HG03060 (cell line): Measurements from ENCODE around the gene ARHGEF28.

Source experiments
- ATAC-seq: cut with Tn5 transposase; IDR thresholded peaks from one replicate; pipeline ENCODE4 v1.9.1; 2021; ENCODE audit warnings: low read depth, moderate number of reproducible peaks; ENCODE audit not compliant: unreplicated experiment

The ARHGEF28 gene

DNA sequence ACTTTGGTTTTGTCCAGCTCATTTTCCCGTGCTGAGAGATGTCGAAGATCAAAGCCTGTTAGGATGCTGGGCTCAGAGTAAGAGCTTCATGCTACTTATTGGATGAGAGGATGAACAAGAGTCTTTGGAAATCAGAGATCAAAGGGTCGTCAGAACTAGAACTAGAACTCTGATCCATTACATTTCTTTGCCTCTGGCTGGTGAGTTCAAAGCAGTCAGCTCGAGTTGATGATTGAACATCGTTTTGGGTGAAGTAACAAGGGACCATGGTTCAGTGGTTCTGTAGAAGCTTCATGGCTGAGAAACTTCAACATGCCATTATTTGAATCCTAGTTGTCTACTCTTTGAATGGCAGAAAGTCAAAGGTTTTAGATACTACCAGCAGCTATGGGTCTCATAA, 320.3 kb downstream of the ARHGEF28 start:
- no peak for ATAC-seq

DNA sequence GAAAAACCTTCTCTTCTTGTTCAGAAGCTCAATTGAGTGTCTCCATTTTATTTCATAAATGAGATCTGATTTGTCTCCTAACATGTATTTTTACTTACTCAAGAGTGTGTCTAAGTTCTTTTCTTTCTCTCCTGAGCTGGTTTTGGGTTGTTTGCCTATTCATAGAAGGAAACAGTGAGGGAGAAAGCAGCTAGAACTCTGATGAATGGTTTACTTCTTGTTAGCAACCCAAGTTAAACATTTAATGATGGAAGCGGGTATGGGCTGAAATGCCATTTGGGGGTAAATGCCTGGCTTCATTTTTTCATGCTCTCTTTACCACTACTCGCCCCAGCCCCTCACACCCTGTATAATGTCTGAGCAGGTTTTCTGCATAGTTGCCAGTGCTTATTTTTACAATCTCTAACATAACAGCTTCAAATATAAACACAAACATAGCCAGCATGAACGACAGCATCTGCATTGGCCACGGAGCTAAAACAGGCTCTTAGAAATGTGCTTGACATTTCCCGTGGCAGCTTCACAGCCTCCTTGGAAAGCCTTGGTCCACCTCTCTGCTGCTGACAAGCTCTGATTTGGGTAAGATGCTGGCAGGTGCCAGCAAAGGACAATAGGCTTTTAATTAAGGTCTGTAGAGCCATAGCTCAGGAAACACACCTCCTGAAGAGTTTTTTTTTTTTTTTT, 321.1 kb downstream of the ARHGEF28 start:
- no peak for ATAC-seq

- no peak for ATAC-seq
These were observed 322.1 kb downstream of the ARHGEF28 start for GRCh38 chr5:73947906-73948640.

DNA sequence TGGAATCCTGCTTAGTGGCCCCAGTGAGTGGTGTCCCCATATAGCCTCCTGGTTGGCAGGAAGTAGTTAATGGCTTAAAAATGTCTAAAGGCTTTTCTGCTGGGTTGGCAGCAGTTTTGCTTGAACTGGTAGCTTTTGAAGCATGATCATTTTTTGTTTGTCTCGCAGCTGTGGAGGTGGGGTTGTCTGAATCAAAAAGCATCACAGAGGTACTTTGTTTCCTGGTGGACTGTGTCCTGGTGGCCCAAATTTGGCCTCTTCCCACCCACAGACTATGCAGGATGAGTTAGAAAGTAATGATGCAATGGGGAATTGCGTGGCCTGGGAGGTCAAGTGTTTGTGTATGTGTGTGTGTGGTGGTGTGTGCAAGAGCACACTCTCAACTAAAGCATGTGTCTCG, 322.7 kb downstream of the ARHGEF28 start:
- ATAC-seq = no peak

DNA sequence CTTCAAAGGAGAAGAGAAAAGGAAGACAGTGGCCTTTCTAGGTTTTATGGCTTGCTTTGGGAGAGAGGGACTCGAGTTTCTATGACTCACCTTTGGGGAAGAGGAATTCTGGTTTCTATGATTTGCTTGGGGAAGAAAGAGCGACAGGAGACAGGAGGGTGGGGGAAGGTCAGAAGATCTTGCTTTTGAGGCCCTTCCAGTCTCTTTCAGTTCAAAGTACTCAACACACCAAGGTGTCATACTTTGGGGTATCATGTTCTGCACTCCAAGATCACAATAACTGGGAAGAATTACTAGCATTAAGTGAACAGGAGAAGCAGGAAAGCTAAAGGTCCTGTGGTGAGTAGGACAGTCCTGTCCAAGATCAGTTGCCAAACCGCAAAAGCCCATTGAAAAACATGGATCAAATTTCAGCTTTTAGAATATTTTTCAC, 324.5 kb downstream of the ARHGEF28 start:
- no peak for ATAC-seq

DNA sequence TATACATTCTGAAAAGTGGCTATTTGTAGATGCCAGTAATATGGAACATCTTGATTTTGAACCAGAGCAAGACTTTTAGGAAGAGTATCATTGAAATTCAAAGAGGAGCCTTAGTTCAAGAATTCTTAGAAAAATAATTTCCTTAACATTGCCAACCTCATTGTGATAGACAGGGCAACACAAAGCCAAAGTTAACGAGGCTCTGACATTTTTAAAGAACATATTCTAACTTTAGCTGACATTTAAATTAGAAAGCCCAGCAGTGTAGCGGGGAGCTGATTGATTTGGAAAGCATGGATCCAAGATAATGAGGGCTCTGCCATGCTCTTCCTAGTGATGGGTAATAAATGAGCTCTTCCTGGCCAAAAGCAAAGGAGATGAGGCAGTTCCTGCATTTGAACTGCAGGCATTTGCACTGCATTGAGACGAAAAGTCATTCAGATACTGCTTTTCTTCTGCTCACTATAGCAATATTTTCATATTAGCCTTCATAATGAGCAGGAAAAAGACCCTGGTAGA, 325.0 kb downstream of the ARHGEF28 start:
- no peak for ATAC-seq

- ATAC-seq = no peak
These were observed 326.9 kb downstream of the ARHGEF28 start for GRCh38 chr5:73952872-73953271.

DNA sequence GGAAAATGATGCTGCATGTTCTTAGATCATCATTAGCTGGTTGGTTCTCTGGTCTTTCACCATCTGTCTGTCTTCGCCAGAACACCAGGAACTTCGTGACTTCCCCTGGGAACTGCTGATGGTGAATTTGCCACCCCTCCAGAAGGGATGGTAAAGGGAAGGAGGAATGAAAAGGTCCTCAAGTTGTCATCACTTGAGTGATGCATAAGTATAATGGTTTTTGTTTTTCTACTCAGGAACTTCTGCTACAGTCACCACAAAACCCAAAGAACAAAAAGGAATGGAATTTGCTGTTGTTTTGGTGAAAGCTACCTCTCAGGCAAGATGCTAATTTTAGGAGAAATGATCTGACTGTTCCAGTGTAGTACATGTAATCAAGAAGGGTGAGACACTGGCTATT, 328.4 kb downstream of the ARHGEF28 start:
- no peak for ATAC-seq

DNA sequence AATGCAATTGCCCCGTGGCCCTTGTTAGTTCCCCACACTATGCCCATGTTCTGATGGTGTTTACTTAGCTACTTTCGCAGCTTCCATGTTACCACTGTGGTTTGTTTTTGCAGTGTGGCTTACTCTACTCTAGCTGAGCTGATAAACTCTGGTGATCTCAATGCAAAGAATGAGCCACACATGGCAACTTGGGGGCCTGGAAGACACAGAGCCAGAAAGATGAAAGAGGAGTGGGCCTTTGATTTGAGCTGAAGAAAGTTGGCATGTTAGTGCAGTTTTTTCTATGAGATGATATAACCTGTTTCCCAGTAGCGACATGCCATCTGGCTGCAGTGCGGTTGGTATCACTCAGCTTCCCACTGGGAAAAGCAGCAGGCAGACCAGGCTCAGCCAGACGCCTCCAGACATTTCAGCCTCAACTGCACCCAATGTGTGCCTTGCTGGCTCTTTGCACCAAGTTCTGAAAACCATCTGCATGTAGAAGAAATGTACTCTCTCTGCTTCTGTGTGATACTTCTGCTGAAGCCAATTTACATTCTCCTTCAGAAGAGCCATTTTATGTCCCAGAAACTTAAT, 329.4 kb downstream of the ARHGEF28 start:
- no peak for ATAC-seq

DNA sequence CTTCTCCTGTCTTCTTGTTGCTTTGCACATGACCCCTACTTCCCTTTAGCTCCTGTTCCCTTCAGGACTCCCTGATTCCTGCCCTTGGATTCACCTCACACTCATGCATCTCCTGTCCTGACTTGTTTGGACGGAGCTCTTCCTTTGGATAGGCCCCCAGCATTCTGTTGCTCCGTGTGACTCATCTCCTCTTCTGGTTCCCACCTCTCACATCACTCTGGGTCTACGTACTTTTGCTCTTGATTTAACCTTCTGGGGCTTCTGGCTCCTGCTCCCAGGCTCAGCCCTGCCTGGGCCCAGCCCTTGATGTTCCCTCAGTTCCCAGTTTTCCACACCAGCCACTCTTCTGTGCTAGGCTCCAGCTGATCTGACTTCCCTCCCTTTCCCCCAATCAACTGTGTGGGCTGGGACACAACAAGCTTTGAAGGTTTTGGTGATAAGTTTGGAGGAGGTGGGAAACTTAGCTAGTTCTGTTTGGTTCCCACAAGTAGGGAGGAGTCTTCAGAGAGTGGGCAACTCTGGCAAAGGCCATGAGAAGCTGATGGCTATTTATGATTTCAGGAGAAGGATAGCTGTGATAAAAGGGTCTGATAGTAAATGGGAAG, 331.5 kb downstream of the ARHGEF28 start:
- ATAC-seq = no peak

GRCh38 chr5:73958037-73958436, 332.0 kb downstream of the ARHGEF28 start:
- ATAC-seq = no peak

DNA sequence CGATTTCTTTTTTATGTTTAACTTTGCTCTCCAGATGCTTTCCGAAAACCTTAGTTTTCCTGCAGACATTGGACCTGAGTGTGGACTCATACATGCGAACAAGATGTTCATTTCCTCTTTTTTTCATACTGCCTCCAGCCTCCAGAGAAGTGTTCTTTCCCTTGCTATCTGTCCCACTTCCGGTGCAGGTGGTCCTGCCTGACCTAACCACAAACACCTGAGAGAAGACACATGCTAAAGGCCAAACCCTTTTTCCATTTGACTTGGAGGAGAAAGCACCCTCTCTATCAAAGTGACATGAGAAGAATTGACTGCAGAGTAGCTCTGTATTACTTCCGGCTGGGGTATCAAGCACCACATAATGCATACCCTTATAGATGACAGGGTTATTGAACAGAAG, 334.0 kb downstream of the ARHGEF28 start:
- no peak for ATAC-seq

DNA sequence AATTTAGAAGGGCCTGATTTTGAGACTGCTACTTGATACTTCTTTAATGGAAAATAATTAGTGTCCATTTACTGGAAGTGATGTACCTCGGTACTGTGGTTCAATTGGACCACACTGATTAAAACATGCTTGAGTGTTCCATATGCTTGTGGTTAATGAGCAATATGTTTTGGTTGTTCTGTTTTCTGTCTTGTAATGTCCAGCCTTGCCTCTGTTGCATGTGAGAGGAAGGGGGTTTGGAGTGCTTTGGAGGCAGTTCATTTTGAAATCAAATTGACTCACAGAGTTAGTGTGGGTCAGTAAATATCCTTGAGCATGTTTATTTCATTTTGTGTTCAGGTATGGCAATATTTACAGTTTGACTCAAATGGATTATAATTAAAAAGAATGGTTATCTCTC, 334.4 kb downstream of the ARHGEF28 start:
- no peak for ATAC-seq

GRCh38 chr5:73962801-73963425, 336.9 kb downstream of the ARHGEF28 start:
- no peak for ATAC-seq

- ATAC-seq = no peak
These were observed 338.4 kb downstream of the ARHGEF28 start for GRCh38 chr5:73964352-73964865.

- no peak for ATAC-seq
These were observed 340.5 kb downstream of the ARHGEF28 start for GRCh38 chr5:73966451-73966850.

- no peak for ATAC-seq
These were observed 341.4 kb downstream of the ARHGEF28 start for GRCh38 chr5:73967347-73967746.

DNA sequence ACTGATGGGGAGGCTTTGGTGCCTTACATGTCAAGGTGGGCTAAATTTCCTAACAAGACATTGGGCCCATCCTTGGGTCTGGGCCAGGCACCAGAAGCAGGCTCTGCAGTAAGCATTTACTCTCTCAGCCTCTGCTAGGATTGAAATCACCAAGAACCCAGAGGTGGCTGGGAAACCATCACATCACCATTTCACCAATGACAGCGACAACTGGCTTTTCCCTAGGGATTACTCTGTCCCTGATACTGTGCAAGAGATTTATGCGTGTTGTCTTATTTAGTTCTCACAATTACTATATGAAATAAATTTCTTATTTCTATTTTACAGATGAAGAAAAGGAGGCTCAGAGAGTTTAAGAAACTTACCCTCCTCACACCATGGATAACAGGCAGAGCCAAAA, 342.2 kb downstream of the ARHGEF28 start:
- ATAC-seq = no peak

DNA sequence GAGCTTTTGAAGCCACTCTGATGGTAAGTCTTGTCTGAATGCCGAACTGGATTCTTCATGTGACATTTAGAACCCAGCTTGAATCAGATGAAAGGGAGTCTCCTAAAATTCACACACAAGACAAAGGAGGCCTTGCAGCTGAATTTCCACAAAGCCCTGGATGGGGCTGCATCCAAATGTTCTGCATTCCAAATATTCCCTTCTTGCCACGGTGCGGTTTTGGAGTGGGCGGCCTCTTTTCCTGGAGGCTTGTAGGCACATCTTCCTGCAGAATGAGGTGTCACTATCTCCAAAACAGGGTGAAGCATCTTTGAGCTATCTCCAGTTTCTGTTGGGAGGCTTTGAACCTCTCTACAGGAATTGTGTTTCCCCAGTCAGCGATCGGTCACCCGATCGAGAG, 342.7 kb downstream of the ARHGEF28 start:
- no peak for ATAC-seq

GRCh38 chr5:73969195-73970036, 343.4 kb downstream of the ARHGEF28 start:
- no peak for ATAC-seq
